Neural crest cell (in vitro differentiated cells): ENCODE results near the gene ZDHHC21. TPM values are rescaled to one million over a fixed set of nuclear protein-coding genes. Genes with fewer than 3 reads are reported as not detected.

Experiments used
- DNase-seq: peaks from one replicate; pipeline ENCODE4 v3.0.0; 2021; ENCODE audit warnings: low read depth, mixed read lengths, low spot score
- H3K27ac Mint-ChIP-seq: one replicate; pipeline ENCODE4 v1.8.0; 2021; ENCODE audit warnings: mild to moderate bottlenecking, mixed read lengths; ENCODE audit not compliant: unreplicated experiment
- H3K27me3 Mint-ChIP-seq: 2 replicates; pipeline ENCODE4 v1.8.0; 2021; ENCODE audit warnings: low read depth, mild to moderate bottlenecking, mixed read lengths
- H3K36me3 Mint-ChIP-seq: 2 replicates; pipeline ENCODE4 v1.8.0; 2021; ENCODE audit warnings: low read depth, mild to moderate bottlenecking, mixed read lengths
- H3K4me1 Mint-ChIP-seq: 2 replicates; pipeline ENCODE4 v1.8.0; 2021; ENCODE audit warnings: mixed read lengths
- H3K4me3 Mint-ChIP-seq: one replicate; pipeline ENCODE4 v1.8.0; 2021; ENCODE audit warnings: mild to moderate bottlenecking, mixed read lengths
- H3K9me3 Mint-ChIP-seq: 2 replicates; pipeline ENCODE4 v1.8.0; 2021; ENCODE audit warnings: mixed read lengths
- CTCF ChIP-seq: fragments of 200-600 bp; sonication (generic); conservative IDR thresholded peaks from 2 replicates; pipeline ENCODE4 v1.5.0; 2021; ENCODE audit warnings: antibody characterized with exemption, mild to moderate bottlenecking
- total RNA-seq: library from RNA; stranded (reverse); gene quantifications from 2 replicates; pipeline ENCODE4 v1.2.1, GENCODE V29; 2021

The ZDHHC21 gene
- total RNA-seq, 1 donor from 2014 or later: 13.2 TPM

DNA sequence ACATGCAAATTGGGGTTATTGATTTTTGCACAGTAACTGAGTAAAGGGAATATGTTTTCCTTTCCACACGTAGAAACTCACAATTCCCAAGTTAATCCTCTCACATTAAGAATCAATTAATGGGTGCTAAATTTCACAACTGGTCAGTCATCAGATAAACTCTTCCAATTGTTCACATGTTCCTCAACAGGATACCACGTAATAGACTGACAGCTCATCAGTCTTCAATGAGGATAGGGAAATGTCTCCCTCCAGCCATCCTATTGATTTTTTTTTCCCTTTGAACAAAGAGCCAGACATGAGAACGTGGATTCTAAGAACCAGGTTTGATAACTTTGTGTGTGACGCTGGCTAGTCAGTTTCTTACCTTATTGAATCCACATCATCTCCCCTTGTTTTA, 30.1 kb upstream of the ZDHHC21 start:
- no peak for DNase-seq
- no peaks in the 10 kb centered on the region for H3K9me3 Mint-ChIP-seq
- TF ChIP-seq CTCF: no peak
- H3K36me3 Mint-ChIP-seq: peaks cover 2% of the 10 kb centered on the region
- peaks cover 17% of the 10 kb centered on the region for H3K4me1 Mint-ChIP-seq
- no peak overlapping the region for H3K4me3 Mint-ChIP-seq
- H3K27ac Mint-ChIP-seq: peak overlapping the region; percentile 20
- H3K27me3 Mint-ChIP-seq: peaks cover 6% of the 10 kb centered on the region

DNA sequence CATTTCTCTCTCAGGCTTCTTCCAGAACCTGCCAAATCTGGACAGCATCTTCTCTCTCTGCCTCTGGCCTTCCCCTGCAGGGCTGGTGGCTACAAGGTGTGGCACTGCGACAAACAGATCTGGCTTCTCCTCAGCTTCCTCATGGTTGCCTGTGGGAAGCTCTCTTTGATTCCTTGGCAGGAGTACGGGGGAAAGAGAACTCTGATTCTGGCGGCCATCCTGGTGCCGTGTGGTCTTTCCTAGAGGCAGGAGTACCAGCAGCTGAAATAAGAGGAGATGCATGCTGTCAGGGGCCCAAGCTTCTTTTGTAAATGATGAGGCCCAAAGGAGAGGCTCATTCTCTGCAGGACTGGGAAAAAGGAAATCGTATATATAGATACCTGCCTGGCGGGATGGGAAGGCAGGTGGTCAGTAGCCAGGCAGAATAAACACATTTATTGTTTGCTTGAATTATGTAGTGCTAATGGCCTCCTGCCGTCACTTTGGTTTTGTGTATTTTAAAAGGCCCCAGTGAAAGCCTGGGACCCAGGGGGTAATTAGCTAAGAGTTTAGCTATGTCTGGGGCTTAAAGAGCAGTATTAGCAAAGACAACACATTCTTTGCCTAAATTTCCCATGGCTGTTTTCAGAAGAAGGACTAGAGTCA, 29.3 kb upstream of the ZDHHC21 start, which contains the start of gene CER1:
Gene CER1 (minus strand): TSS at position 343 of the 645 bp plus-strand sequence. CDS start 61 bp downstream, at position 282.
- DNase-seq: no peak
- Mint-ChIP-seq H3K27me3 (peaks cover 6% of the 10 kb centered on the region), H3K4me1 (peaks cover 17% of the 10 kb centered on the region)

GRCh38 chr9:14719231-14719923, 26.1 kb upstream of the ZDHHC21 start:
- TF ChIP-seq CTCF: no peak
- no peak for DNase-seq
- H3K36me3 Mint-ChIP-seq: peaks cover 2% of the 10 kb centered on the region
- H3K27me3 Mint-ChIP-seq: peaks cover 6% of the 10 kb centered on the region
- H3K4me1 Mint-ChIP-seq: peaks cover 17% of the 10 kb centered on the region
- no peak overlapping the region for H3K27ac Mint-ChIP-seq
- no peaks in the 10 kb centered on the region for H3K9me3 Mint-ChIP-seq
- no peak overlapping the region for H3K4me3 Mint-ChIP-seq

More for the DNA sequence above, 29.3 kb upstream of the ZDHHC21 start, which contains the start of gene CER1:
- Mint-ChIP-seq H3K27ac (peak within 1 kb of the TSS; percentile 20), H3K4me3 (no peak within 1 kb of the TSS), H3K36me3 (peaks cover 2% of the 10 kb centered on the region), H3K9me3 (no peaks in the 10 kb centered on the region)
- no peak for TF ChIP-seq CTCF

- Mint-ChIP-seq H3K36me3 (peaks cover 5% of the 10 kb centered on the region), H3K4me1 (no peaks in the 10 kb centered on the region), H3K4me3 (no peak overlapping the region)
These were observed 21.9 kb upstream of the ZDHHC21 start for GRCh38 chr9:14715102-14715501.

DNA sequence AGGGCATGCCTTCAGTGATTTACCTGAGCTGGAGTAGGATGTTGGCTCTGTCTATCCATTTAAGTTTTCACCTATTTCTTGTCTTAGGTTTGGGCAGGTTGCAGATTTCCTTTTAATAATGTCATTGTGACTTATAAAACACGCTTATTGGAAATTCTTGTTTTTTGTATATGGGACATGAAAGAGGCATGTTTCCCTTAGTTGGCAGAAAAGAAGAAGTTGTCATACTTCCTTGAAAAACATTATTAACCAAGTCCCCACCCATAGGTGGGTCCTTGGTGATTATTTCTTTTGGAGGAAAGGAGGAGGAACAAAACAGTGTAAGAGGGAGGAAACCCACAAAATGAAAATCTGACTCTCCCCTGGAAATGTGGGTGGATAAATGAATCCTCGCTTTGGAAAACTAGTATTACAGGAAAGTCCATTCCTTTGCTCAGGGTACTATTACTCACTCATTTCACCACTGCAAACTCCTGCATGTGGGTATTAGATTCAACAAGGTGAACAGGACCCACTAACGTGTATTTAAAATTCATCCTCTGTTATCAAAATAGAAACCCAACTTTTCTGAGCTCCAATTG, 20.0 kb upstream of the ZDHHC21 start:
- no peak for DNase-seq
- H3K36me3 Mint-ChIP-seq: peaks cover 15% of the 10 kb centered on the region
- no peak for TF ChIP-seq CTCF
- no peak overlapping the region for H3K27ac Mint-ChIP-seq
- H3K4me3 Mint-ChIP-seq: no peak overlapping the region
- H3K27me3 Mint-ChIP-seq: no peaks in the 10 kb centered on the region
- H3K4me1 Mint-ChIP-seq: no peaks in the 10 kb centered on the region
- peaks cover 11% of the 10 kb centered on the region for H3K9me3 Mint-ChIP-seq

More at GRCh38 chr9:14715102-14715501, 21.9 kb upstream of the ZDHHC21 start:
- Mint-ChIP-seq H3K9me3 (peaks cover 5% of the 10 kb centered on the region), H3K27ac (no peak overlapping the region), H3K27me3 (peaks cover 4% of the 10 kb centered on the region)
- no peak for TF ChIP-seq CTCF
- DNase-seq: no peak
